Measurements from ENCODE around the gene WARS2.

The WARS2 gene

DNA sequence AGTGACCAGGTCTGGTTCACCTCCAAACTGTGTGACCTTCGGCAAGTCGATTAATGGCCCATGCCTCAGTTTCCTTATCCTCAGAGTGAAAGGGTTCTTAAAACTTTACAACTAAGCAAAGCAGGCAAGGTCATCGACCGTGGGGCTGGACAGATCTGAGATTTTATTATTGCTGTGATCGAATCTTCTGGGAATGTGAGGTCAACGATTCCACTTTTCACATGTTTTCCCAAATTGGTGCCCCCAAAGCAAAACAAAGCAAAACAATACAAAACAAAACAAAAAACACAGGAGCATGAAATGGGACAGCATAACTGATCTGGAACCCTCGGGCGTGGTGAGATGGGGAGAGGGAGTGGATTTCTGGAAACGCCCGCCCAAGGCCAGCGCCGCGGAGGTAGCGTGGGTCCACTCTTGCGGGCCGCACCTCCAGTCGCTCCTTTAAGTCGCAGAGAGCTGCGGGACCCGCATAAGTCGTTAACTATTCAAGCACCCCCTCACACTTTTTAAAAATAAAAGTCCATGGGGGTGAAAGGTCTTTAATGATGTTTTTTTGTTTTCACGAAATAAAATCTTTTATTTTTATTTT is 148.1 kb downstream of the WARS2 start:
- H3K4me3 ChIP-seq (ENCODE audit: low read depth, low read length): no peak overlapping the region
- peaks cover 12% of the 10 kb centered on the region for H3K4me1 ChIP-seq (ENCODE audit: control insufficient read depth, insufficient read depth, low read length)
- H3K9me3 ChIP-seq (ENCODE audit: control insufficient read depth, insufficient read depth, low read length): no peaks in the 10 kb centered on the region
- H3K27me3 ChIP-seq (ENCODE audit: control insufficient read depth, insufficient read depth, low read length): peaks cover 100% of the 10 kb centered on the region
- H3K9ac ChIP-seq (ENCODE audit: low read depth, low read length): no peak overlapping the region
- no peaks in the 10 kb centered on the region for H3K36me3 ChIP-seq (ENCODE audit: control insufficient read depth, insufficient read depth, low read length)

DNA sequence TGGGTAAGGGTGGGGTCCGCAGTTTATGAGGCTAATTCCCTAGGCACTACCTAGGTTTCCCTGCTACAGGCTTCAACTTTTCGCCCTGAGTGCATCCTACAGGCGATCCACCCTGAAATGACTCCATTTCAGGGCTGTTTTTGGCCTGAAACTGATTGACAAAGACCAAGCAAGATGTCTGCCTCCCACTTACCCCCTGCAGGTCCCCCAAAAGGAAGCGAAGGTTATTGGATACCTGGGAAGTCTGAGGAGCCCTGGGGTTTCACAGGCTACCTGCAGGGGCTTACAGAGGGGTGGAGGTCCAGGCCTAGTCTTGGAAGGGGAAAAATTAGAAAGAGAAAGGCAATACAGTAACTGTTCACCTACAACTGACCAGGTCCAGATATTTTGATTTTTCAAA is 149.0 kb downstream of the WARS2 start:
- Histone ChIP-seq H3K4me3 (ENCODE audit: low read depth, low read length) (peak overlapping the region; percentile 26), H3K4me1 (ENCODE audit: control insufficient read depth, insufficient read depth, low read length) (peaks cover 12% of the 10 kb centered on the region), H3K9ac (ENCODE audit: low read depth, low read length) (no peak overlapping the region), H3K27me3 (ENCODE audit: control insufficient read depth, insufficient read depth, low read length) (peaks cover 100% of the 10 kb centered on the region), H3K36me3 (ENCODE audit: control insufficient read depth, insufficient read depth, low read length) (no peaks in the 10 kb centered on the region), H3K9me3 (ENCODE audit: control insufficient read depth, insufficient read depth, low read length) (no peaks in the 10 kb centered on the region)

DNA sequence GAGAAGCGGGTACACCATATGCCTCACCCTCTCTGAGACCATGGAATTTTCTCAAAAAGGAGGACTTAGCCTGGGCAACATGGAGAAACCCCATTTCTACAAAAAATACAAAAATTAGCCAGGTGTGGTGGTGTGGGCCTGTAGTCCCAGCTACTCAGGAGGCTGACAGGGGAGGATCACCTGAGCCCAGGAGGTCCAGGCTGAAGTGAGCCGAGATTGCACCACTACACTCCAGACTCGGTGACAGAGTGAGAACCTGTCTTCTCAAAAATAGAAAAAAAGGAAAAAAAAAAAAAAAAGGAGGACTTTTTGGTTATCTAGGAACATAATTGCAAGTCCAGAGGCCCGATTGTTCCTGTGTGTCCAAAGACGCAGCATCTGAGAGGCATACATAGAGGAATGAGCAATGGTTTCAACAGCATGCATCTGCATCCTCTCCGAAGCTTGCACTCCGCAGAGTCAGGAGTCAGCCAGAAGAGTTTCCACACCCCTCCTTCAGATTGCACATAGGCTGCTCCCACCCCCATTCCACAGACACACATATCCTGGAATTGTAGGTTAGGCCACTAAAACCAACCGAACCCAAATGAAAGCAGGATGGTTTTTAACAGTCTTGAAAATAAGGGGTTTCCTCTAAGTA is 149.8 kb downstream of the WARS2 start:
- H3K27me3 ChIP-seq (ENCODE audit: control insufficient read depth, insufficient read depth, low read length): peaks cover 100% of the 10 kb centered on the region

DNA sequence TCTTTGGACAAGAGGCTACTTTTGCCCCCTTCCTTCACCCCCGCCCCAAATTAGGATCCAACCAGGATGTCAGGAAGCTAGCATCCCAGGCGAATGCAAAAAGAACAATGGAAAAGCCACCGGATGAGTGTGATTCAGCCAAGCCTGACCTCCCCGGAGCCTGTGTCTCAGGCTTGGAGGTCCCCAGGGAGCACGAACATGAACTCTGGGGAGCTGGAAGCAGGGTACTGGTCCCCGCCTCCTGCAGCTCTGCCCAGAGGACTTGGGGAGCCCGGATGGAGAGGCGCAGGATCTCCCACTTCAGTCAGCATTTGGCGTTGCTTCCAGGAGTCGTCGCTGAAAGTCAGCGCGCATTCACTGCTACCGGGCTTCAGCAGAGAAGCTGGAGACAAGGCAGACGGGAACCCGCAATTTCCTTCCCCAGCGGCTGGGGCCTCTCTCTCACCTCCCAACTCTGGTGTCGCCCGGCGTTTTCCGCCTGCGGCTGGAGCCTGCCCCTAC is 150.5 kb downstream of the WARS2 start:
- Histone ChIP-seq H3K9ac (ENCODE audit: low read depth, low read length) (no peak overlapping the region), H3K4me1 (ENCODE audit: control insufficient read depth, insufficient read depth, low read length) (peaks cover 19% of the 10 kb centered on the region), H3K4me3 (ENCODE audit: low read depth, low read length) (peak overlapping the region; percentile 36), H3K9me3 (ENCODE audit: control insufficient read depth, insufficient read depth, low read length) (no peaks in the 10 kb centered on the region), H3K27me3 (ENCODE audit: control insufficient read depth, insufficient read depth, low read length) (peaks cover 100% of the 10 kb centered on the region), H3K36me3 (ENCODE audit: control insufficient read depth, insufficient read depth, low read length) (no peaks in the 10 kb centered on the region)

More for the DNA sequence above, 149.8 kb downstream of the WARS2 start:
- Histone ChIP-seq H3K4me1 (ENCODE audit: control insufficient read depth, insufficient read depth, low read length) (peaks cover 16% of the 10 kb centered on the region), H3K9ac (ENCODE audit: low read depth, low read length) (no peak overlapping the region), H3K4me3 (ENCODE audit: low read depth, low read length) (peak overlapping the region; percentile 36), H3K9me3 (ENCODE audit: control insufficient read depth, insufficient read depth, low read length) (no peaks in the 10 kb centered on the region), H3K36me3 (ENCODE audit: control insufficient read depth, insufficient read depth, low read length) (no peaks in the 10 kb centered on the region)

DNA sequence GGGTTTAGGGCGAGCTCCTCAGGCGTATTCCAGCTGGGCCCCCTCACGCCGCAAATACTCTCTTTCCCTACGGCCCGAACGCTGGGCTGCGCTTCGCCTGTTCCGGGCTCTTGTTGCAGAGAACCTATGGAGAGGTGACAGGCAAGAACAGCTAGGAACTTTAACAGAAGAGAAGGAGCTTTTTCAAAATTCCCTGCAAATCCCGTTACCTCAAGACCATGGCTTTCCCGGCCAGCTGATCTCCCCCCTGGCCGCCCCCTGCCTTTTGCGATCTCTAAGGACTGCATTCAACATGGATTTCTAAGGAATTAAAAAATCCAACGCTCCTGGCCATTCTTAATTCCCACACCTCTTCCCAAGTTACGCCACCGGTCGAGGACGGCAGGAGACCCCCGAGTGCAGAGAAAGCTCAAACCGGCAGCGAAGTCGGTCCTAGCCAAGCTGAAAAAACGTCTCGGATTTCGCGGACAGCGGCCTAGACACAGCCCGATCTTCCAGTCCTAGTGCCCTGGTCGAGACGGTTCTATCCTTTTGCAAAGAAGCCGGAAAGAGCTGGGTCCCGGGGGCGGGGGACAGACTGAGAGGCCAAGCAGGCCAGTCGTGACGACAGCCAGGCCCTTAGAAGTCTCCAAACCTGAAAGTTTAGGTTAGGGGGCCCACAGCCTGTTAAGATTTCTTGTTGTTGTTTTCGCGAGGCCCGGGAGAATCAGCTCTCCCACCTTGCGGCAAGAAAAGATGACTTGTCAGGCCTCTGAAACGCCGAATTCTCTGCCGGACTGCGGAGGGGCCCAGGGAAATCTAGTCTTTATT is 151.2 kb downstream of the WARS2 start:
- H3K9me3 ChIP-seq (ENCODE audit: control insufficient read depth, insufficient read depth, low read length): no peaks in the 10 kb centered on the region
- peaks cover 100% of the 10 kb centered on the region for H3K27me3 ChIP-seq (ENCODE audit: control insufficient read depth, insufficient read depth, low read length)
- H3K9ac ChIP-seq (ENCODE audit: low read depth, low read length): no peak overlapping the region
- H3K4me3 ChIP-seq (ENCODE audit: low read depth, low read length): peak overlapping the region; percentile 43
- peaks cover 19% of the 10 kb centered on the region for H3K4me1 ChIP-seq (ENCODE audit: control insufficient read depth, insufficient read depth, low read length)
- H3K36me3 ChIP-seq (ENCODE audit: control insufficient read depth, insufficient read depth, low read length): no peaks in the 10 kb centered on the region

DNA sequence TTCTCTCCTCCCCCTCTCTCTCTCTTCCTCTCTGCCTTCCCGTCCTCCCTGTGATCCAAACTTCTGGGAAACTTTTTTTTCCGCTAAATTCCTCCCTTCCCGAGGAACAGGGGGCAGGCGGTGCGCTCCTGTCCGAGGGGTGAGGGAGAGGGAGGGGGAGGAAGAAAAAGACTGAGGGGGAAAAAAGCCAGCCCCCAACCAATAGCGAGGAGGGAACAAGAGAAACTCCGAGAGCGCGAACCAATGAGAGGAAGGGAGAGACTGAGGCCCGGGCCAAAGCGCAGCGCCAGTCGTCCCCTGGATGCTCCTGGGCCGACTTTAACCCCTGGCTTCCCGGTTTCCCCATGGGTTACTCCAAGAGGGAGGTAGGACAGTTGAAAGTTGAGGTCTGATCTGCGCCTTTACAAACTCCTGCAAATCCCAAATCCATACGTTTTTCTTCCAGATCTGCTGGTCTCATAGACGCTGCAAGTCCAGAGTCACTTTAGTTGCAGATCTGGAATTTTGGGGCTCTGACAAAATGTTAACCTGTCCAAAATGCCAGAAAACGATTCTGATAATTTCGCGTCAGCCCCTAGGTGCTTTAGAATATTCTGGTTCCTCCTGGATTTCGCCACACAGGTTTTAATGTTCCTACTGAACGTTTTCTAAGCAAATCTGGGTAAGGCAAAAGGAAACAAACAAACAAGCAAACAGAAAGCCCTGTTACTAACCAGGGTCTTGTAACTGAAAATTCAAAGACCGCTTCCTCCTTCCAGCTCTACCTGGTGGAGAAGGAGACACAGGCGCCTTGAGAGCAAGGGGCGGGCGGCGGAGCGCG is 152.1 kb downstream of the WARS2 start, which contains the start of gene TBX15:
Gene TBX15, minus strand, starts transcription at position 158 of the 820 bp plus-strand sequence. CDS start 548 bp downstream, outside the sequence.
- peaks cover 100% of the 10 kb centered on the region for H3K27me3 ChIP-seq (ENCODE audit: control insufficient read depth, insufficient read depth, low read length)

DNA sequence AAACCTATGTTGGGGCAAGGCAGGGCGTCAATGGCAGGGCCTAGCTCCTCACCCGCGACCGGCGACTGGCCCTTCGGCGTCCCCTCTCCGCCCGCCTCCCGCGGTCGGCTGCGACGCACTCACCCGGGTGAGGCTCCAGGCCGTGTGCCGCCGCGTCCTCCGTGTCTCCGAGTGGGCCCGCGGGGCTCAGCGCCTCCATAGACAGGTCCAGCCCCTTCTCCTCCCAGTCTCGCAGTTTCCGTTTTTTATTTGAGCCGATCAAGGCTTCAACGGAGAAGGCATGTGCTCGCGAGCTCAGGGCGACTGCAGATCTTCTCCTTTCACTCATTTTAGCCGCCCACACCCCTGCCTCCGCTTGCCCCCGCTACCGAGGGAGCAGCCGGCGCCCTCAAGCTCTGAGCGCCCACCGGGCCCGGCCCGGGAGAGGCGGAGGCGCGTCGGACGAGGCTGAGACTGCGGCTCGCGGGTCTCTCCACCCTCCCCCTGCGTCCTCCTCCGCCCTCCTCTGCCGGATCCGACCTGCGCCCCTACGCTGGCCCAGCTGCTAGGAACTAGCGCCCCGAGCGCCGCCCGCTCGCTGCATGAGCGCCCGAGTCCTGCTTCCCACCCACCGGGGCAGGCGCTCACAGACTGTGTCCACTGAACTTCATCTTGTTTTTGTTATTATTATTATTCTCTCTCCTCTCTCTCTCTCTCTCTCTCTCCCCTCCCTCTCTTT is 152.8 kb downstream of the WARS2 start:
- H3K36me3 ChIP-seq (ENCODE audit: control insufficient read depth, insufficient read depth, low read length): no peaks in the 10 kb centered on the region
- peaks cover 19% of the 10 kb centered on the region for H3K4me1 ChIP-seq (ENCODE audit: control insufficient read depth, insufficient read depth, low read length)
- no peaks in the 10 kb centered on the region for H3K9me3 ChIP-seq (ENCODE audit: control insufficient read depth, insufficient read depth, low read length)
- peak overlapping the region; percentile 43 for H3K4me3 ChIP-seq (ENCODE audit: low read depth, low read length)
- peaks cover 100% of the 10 kb centered on the region for H3K27me3 ChIP-seq (ENCODE audit: control insufficient read depth, insufficient read depth, low read length)
- no peak overlapping the region for H3K9ac ChIP-seq (ENCODE audit: low read depth, low read length)

More for the DNA sequence above, 152.1 kb downstream of the WARS2 start, which contains the start of gene TBX15:
- peak within 1 kb of the TSS; percentile 43 for H3K4me3 ChIP-seq (ENCODE audit: low read depth, low read length)
- no peaks in the 10 kb centered on the region for H3K9me3 ChIP-seq (ENCODE audit: control insufficient read depth, insufficient read depth, low read length)
- H3K9ac ChIP-seq (ENCODE audit: low read depth, low read length): no peak within 1 kb of the TSS
- no peaks in the 10 kb centered on the region for H3K36me3 ChIP-seq (ENCODE audit: control insufficient read depth, insufficient read depth, low read length)
- H3K4me1 ChIP-seq (ENCODE audit: control insufficient read depth, insufficient read depth, low read length): peaks cover 19% of the 10 kb centered on the region

DNA sequence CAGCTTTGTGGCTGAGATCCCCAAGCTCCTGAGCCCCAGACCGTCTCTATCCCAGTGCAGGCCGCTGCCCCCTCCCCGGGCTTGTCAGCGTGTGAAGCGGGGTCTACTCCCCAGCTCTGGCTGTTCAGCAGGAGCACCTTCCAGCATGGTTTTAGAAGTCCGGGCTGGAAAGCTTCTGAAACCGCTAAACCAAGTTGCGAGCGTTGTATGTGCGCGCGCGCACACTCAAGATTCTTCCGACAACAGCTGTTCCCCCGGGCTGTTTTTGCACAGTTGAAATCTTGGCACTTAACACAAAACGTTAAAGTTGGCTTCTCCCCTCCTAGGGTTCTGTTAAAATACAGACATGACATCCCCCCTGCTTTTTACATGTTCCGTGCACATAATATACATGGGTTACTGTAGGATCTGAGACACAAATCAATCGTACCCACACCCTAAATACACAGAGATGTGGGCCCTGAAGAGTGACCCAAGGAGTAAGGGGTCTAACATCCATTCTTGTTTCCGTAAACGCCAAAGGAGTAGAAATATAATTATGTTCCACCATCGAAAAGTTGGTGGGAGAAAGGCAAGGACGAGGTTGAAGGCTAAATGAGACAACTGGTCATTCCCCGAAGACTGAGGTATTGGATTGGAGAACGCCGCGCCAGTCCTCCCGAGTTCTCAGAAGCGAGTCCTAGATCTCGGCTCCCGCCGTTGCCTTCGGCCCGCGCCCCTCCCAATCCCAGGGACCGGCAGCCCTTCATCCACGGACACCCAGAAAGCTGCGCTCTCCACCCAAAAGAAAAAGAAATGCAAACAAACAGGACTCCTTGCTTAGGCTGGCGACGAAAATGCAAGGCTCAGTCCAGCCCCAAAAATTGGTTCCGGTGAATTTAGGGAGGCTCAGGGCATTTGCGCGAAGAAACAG is 153.6 kb downstream of the WARS2 start:
- Histone ChIP-seq H3K9ac (ENCODE audit: low read depth, low read length) (no peak overlapping the region), H3K4me1 (ENCODE audit: control insufficient read depth, insufficient read depth, low read length) (peaks cover 19% of the 10 kb centered on the region), H3K9me3 (ENCODE audit: control insufficient read depth, insufficient read depth, low read length) (no peaks in the 10 kb centered on the region), H3K4me3 (ENCODE audit: low read depth, low read length) (peak overlapping the region; percentile 43), H3K36me3 (ENCODE audit: control insufficient read depth, insufficient read depth, low read length) (no peaks in the 10 kb centered on the region), H3K27me3 (ENCODE audit: control insufficient read depth, insufficient read depth, low read length) (peaks cover 100% of the 10 kb centered on the region)

DNA sequence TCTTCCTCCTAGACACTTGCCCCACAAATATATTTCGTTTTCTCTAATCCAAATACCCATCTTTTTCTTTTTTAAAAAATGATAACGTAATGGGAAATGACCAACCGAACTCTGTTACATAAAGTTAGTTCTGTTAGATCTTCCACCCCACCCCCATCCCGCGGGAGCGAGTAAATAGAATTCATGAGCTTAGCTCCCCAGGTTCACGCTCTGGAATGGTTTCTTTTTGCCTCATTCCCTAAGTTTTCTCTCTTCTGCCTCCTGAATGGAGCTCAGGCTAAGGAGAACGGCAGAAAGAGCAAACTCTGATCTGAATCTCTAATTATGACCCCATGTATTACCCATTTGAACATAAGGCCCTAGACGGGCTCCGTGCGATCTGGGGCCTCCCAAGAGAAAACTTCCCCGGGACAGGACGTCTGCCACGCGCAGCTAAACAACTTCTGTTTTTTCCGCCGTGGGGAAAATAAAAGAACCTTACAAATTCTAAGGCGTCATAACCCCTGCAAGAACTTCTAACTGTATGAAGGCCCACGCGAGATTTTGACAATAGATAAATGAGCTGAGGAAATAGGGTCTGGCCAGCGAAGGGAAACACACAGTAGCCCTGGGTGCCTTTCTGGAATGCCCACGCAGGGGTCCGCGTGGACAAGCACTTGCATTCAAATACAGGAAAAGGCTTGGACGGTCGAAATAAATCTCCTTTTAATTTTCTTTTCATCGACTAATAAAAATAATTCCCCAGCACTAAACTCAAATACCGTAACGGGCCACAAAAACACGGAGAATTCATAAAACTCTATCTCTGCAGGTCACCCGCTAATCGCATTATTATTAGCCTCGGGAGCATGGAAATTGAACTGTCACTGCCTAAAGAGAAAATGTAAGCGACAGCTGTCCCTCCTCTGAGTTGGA is 154.6 kb downstream of the WARS2 start:
- H3K9me3 ChIP-seq (ENCODE audit: control insufficient read depth, insufficient read depth, low read length): no peaks in the 10 kb centered on the region
- peaks cover 100% of the 10 kb centered on the region for H3K27me3 ChIP-seq (ENCODE audit: control insufficient read depth, insufficient read depth, low read length)
- H3K4me1 ChIP-seq (ENCODE audit: control insufficient read depth, insufficient read depth, low read length): peaks cover 12% of the 10 kb centered on the region
- H3K4me3 ChIP-seq (ENCODE audit: low read depth, low read length): peak overlapping the region; percentile 26
- H3K9ac ChIP-seq (ENCODE audit: low read depth, low read length): no peak overlapping the region
- no peaks in the 10 kb centered on the region for H3K36me3 ChIP-seq (ENCODE audit: control insufficient read depth, insufficient read depth, low read length)

Measured in iPS-15b (cell line).